HPDE6-E6E7 (cell line): Measurements from ENCODE around the gene FTO.

ENCODE experiments used
- DNase-seq: peaks from one replicate; pipeline ENCODE4 v3.0.0; 2011; ENCODE audit warnings: missing footprints; ENCODE audit errors: extremely low spot score

FTO gene

GRCh38 chr16:54053891-54054820 is 350.2 kb downstream of the FTO start:
- DNase-seq: no peak

GRCh38 chr16:54055191-54055590 is 351.2 kb downstream of the FTO start:
- no peak for DNase-seq

GRCh38 chr16:54055864-54056263 is 351.9 kb downstream of the FTO start:
- DNase-seq: no peak

- DNase-seq: no peak
These were observed 353.0 kb downstream of the FTO start for GRCh38 chr16:54056921-54057320.

GRCh38 chr16:54059319-54059718 is 355.4 kb downstream of the FTO start:
- DNase-seq: no peak

GRCh38 chr16:54060599-54061421 is 356.9 kb downstream of the FTO start:
- DNase-seq: no peak

- DNase-seq: no peak
These were observed 357.5 kb downstream of the FTO start for GRCh38 chr16:54061454-54061853.

GRCh38 chr16:54062361-54063278 is 358.7 kb downstream of the FTO start:
- no peak for DNase-seq

GRCh38 chr16:54063279-54063773 is 359.4 kb downstream of the FTO start:
- no peak for DNase-seq

- DNase-seq: no peak
These were observed 362.6 kb downstream of the FTO start for GRCh38 chr16:54066451-54067105.

- DNase-seq: no peak
These were observed 363.5 kb downstream of the FTO start for GRCh38 chr16:54067322-54068065.

GRCh38 chr16:54068212-54068611 is 364.3 kb downstream of the FTO start:
- no peak for DNase-seq

GRCh38 chr16:54069601-54070239 is 365.8 kb downstream of the FTO start:
- no peak for DNase-seq

GRCh38 chr16:54070789-54071343 is 366.9 kb downstream of the FTO start:
- DNase-seq: no peak

- no peak for DNase-seq
These were observed 367.6 kb downstream of the FTO start for GRCh38 chr16:54071514-54071913.

- DNase-seq: no peak
These were observed 368.3 kb downstream of the FTO start for GRCh38 chr16:54072237-54072636.

- DNase-seq: no peak
These were observed 369.4 kb downstream of the FTO start for GRCh38 chr16:54073356-54073755.

GRCh38 chr16:54075446-54075845 is 371.5 kb downstream of the FTO start:
- no peak for DNase-seq

GRCh38 chr16:54076006-54076504 is 372.1 kb downstream of the FTO start:
- DNase-seq: no peak
